K562 (cell line): ENCODE results near the gene NUTF2. TPM values are rescaled to one million over a fixed set of nuclear protein-coding genes. Genes with fewer than 3 reads are reported as not detected.

ENCODE experiments used
- ATF1 ChIP-seq, 2 experiments: fragments of 450-650 bp in 1 of 2; IDR thresholded peaks; 2 replicates each; pipeline ENCODE4 v1.6.1; 2016; ENCODE audit warnings: missing compliant biosample characterization in 1 of 2, missing genetic modification characterization in 1 of 2
- ATF6 ChIP-seq: sonication (generic); formaldehyde crosslinking; IDR thresholded peaks from 2 replicates; pipeline ENCODE4 v1.4.0; 2020; ENCODE audit warnings: mild to moderate bottlenecking, missing genetic modification reagents
- CCNT2 ChIP-seq: IDR thresholded peaks from 2 replicates; pipeline ENCODE4 v1.6.1; 2011; ENCODE audit warnings: borderline replicate concordance, low read depth, mild to moderate bottlenecking, moderate library complexity, mixed read lengths, low read length; ENCODE audit not compliant: insufficient read length; ENCODE audit errors: extremely low read depth
- CREB1 ChIP-seq, 2 experiments: sonication (generic) in 1 of 2; formaldehyde crosslinking in 1 of 2; IDR thresholded peaks; 2 replicates each; pipeline versions ENCODE4 v1.6.1 to v1.8.0; 2012 to 2022; ENCODE audit warnings: inconsistent platforms in 1 of 2, mild to moderate bottlenecking in 1 of 2, missing genetic modification reagents in 1 of 2, moderate library complexity in 1 of 2
- CXXC5 ChIP-seq: fragments of 250-450 bp; sonication (Bioruptor Pico); IDR thresholded peaks from 2 replicates; pipeline ENCODE4 v1.8.0; 2022; ENCODE audit warnings: inconsistent platforms, mild to moderate bottlenecking, moderate library complexity
- ELF1 ChIP-seq: fragments of 200-800 bp; sonication (Bioruptor generic); IDR thresholded peaks from 2 replicates; pipeline ENCODE4 v1.6.1; 2016; ENCODE audit warnings: missing genetic modification characterization, missing compliant biosample characterization
- ID3 ChIP-seq, 2 experiments: fragments of 250-450 bp in 1 of 2; fragments of 450-650 bp in 1 of 2; sonication (Bioruptor Pico) in 1 of 2; IDR thresholded peaks; 2 replicates each; pipeline versions ENCODE4 v1.6.1 to v1.8.0; 2016 to 2021; ENCODE audit warnings: mild to moderate bottlenecking in 2 of 2, moderate library complexity in 2 of 2, missing compliant biosample characterization in 1 of 2, missing genetic modification characterization in 1 of 2
- L3MBTL2 ChIP-seq: fragments of 450-650 bp; IDR thresholded peaks from 2 replicates; pipeline ENCODE4 v1.6.1; 2016; ENCODE audit warnings: mild to moderate bottlenecking, moderate library complexity
- MAFF ChIP-seq: IDR thresholded peaks from 2 replicates; pipeline ENCODE4 v1.6.1; 2012; ENCODE audit warnings: low read length, improper control_type of control experiment
- NKRF ChIP-seq: fragments of 450-650 bp; IDR thresholded peaks from 2 replicates; pipeline ENCODE4 v1.6.1; 2016; ENCODE audit warnings: borderline replicate concordance
- POLR2AphosphoS5 ChIP-seq: IDR thresholded peaks from 2 replicates; pipeline ENCODE4 v1.6.1; 2011; ENCODE audit warnings: mild to moderate bottlenecking, low read depth, low read length, moderate library complexity; ENCODE audit not compliant: control insufficient read depth, insufficient read depth
- POLR3G ChIP-seq: IDR thresholded peaks from 2 replicates; pipeline ENCODE4 v1.6.1; 2011; ENCODE audit not compliant: insufficient read length, insufficient replicate concordance; ENCODE audit errors: extremely low read depth
- PTBP1 ChIP-seq: fragments of 200-400 bp; formaldehyde crosslinking; IDR thresholded peaks from 2 replicates; pipeline ENCODE4 v1.6.1; 2017; ENCODE audit warnings: low read depth, low read length
- PTRF ChIP-seq: fragments of 450-650 bp; IDR thresholded peaks from 2 replicates; pipeline ENCODE4 v1.6.1; 2016; ENCODE audit warnings: mild to moderate bottlenecking, missing genetic modification characterization, missing compliant biosample characterization
- SMAD1 ChIP-seq: fragments of 150-350 bp; IDR thresholded peaks from 2 replicates; pipeline ENCODE4 v1.6.1; 2014; ENCODE audit warnings: low read length, low read depth; ENCODE audit not compliant: partially characterized antibody
- STAT5A ChIP-seq: IDR thresholded peaks from 2 replicates; pipeline ENCODE4 v1.6.1; 2012; ENCODE audit warnings: low read length, inconsistent platforms, borderline replicate concordance
- ZBTB11 ChIP-seq, 3 experiments: fragments of 200-800 bp in 1 of 3; fragments of 250-450 bp in 1 of 3; fragments of 450-650 bp in 1 of 3; sonication (Bioruptor Pico) in 1 of 3; sonication (Bioruptor generic) in 1 of 3; formaldehyde crosslinking in 1 of 3; IDR thresholded peaks; 2 replicates each; pipeline versions ENCODE4 v1.6.1 to v1.8.0; 2016 to 2022; ENCODE audit warnings: mild to moderate bottlenecking in 2 of 3, missing genetic modification characterization in 2 of 3, missing compliant biosample characterization in 1 of 3, moderate library complexity in 1 of 3
- ZNF644 ChIP-seq: fragments of 200-800 bp; sonication (Bioruptor generic); IDR thresholded peaks from 2 replicates; pipeline ENCODE4 v1.6.1; 2016; ENCODE audit warnings: low read depth, missing genetic modification characterization, missing compliant biosample characterization
- polyA plus RNA-seq, 8 experiments: library from polyadenylated mRNA; depleted of rRNA in 4 of 8; stranded (reverse) in 5 of 8; unstranded in 3 of 8; fragments of >200 nt; fragmentation: Nextera tagmentation in 2 of 8; fragmentation: Illumina TruSeq in 1 of 8; extraction: Ambion mirVana in 2 of 8; extraction: Trizol in 1 of 8; gene quantifications; 2 replicates each; pipeline versions ENCODE4 v1.2.1 to v1.2.3, GENCODE V29; 2011 to 2014; ENCODE audit warnings: inconsistent platforms in 1 of 8, missing spikeins in 1 of 8
- total RNA-seq, 7 experiments: library from RNA; depleted of rRNA in 6 of 7; stranded (reverse); fragments of >200 nt in 6 of 7; fragmentation: Illumina TruSeq in 2 of 7; extraction: Trizol in 2 of 7; gene quantifications; 2 replicates each; pipeline versions ENCODE4 v1.2.1 to v1.2.3, GENCODE V29; 2011 to 2021; ENCODE audit warnings: low replicate concordance in 1 of 7

Gene NUTF2
- total and polyA plus RNA-seq, 9 of the 15 experiments (the other 6 are each of a cell fraction or from before 2014, with no cell fraction given), result 106 to 248 (median 147) TPM

GRCh38 chr16:67841816-67842508 is 4.8 kb upstream of the NUTF2 start, which contains the start of gene THAP11 (continued):
- TF ChIP-seq NKRF, result no peak
- TF ChIP-seq ZNF644 (tag), result peak; percentile 33; the same call in 1 of the 2 replicates
- no peak for TF ChIP-seq ATF6 (CRISPR knock-in tag)
- peak; percentile 21 for TF ChIP-seq CREB1 (IDR thresholded peaks at IDR 0.05)
- peak; percentile 78; the same call in 1 of the 2 replicates for TF ChIP-seq CREB1 (CRISPR knock-in tag; IDR thresholded peaks at IDR 0.05)
- TF ChIP-seq ELF1 (tag), result peak; percentile 89
- TF ChIP-seq MAFF, result no peak
- peak in 1 of 3 experiments; percentile 83; a peak in 2 of 6 replicates for TF ChIP-seq ZBTB11 (CRISPR knock-in tag; IDR thresholded peaks at IDR 0.05)
- TF ChIP-seq L3MBTL2, result peak; percentile 87
- peak; percentile 66 for TF ChIP-seq POLR2AphosphoS5
- no peak for TF ChIP-seq POLR3G
- TF ChIP-seq PTBP1, result no peak
- peak; percentile 62 for TF ChIP-seq SMAD1
- TF ChIP-seq STAT5A, result no peak
- no peak for TF ChIP-seq ID3 (CRISPR knock-in tag; IDR thresholded peaks at IDR 0.05)
- TF ChIP-seq ID3 (tag; IDR thresholded peaks at IDR 0.05), result peak; percentile 62; the same call in 1 of the 2 replicates
- no peak for TF ChIP-seq PTRF
- TF ChIP-seq ATF1 (CRISPR knock-in tag; IDR thresholded peaks at IDR 0.05), result no peak
- peak; percentile 91 for TF ChIP-seq ATF1 (tag; IDR thresholded peaks at IDR 0.05)
- peak; percentile 78 for TF ChIP-seq CXXC5 (CRISPR knock-in tag)
- no peak for TF ChIP-seq CCNT2
